Uterus (tissue), 2 donors: ENCODE measurements around the gene EPHA4.

Experiments used
- POLR2A ChIP-seq, 2 donors: fragments of 450-650 bp; IDR thresholded peaks; one replicate each; pipeline ENCODE4 v1.6.1; 2016; ENCODE audit warnings: antibody characterized with exemption in 2 of 2, mild to moderate bottlenecking in 1 of 2, moderate library complexity in 1 of 2
- TF ChIP-seq, protein P1 (sequence below), 4 experiments: fragments of 200-600 bp in 2 of 4; fragments of 450-650 bp in 2 of 4; sonication (generic) in 2 of 4; IDR thresholded peaks; one replicate each; pipeline ENCODE4 v1.5.1; 2016 to 2019; ENCODE audit warnings: antibody characterized with exemption in 4 of 4, mild to moderate bottlenecking in 2 of 4, moderate library complexity in 1 of 4

DNA sequence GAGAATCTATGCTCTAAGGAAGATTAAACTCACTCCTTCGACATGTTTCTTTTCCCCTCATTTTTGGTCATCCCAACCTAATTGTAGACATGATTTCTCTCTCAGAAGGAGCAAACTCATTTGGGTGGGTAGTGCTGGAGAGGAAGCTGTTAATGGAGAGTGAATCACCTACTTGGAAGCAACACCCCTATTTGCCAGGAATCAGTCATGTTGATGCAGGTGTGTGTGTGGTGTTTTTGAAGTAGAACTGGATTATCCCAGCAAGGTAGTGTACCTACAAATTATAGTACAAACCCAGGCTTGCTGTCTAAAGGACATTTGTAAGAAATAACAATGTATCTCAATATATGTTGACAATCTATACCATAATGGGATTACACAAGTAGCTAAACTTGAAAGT is 186.4 kb downstream of the EPHA4 start:
- no peak for TF ChIP-seq POLR2A (IDR thresholded peaks at IDR 0.05)
- TF ChIP-seq, protein P1, sequence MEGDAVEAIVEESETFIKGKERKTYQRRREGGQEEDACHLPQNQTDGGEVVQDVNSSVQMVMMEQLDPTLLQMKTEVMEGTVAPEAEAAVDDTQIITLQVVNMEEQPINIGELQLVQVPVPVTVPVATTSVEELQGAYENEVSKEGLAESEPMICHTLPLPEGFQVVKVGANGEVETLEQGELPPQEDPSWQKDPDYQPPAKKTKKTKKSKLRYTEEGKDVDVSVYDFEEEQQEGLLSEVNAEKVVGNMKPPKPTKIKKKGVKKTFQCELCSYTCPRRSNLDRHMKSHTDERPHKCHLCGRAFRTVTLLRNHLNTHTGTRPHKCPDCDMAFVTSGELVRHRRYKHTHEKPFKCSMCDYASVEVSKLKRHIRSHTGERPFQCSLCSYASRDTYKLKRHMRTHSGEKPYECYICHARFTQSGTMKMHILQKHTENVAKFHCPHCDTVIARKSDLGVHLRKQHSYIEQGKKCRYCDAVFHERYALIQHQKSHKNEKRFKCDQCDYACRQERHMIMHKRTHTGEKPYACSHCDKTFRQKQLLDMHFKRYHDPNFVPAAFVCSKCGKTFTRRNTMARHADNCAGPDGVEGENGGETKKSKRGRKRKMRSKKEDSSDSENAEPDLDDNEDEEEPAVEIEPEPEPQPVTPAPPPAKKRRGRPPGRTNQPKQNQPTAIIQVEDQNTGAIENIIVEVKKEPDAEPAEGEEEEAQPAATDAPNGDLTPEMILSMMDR (IDR thresholded peaks at IDR 0.05): no peak
